Upper lobe of right lung (tissue), 1 donor: ENCODE data around the gene ZNF750. TPM values are rescaled to one million over a fixed set of nuclear protein-coding genes. Genes with fewer than 3 reads are reported as not detected.

Experiments
- ATAC-seq: fragments of 200-7000 bp; cut with Tn5 transposase; one replicate; pipeline ENCODE4 v1.9.1; 2020; ENCODE audit warnings: mild to moderate bottlenecking, moderate library complexity
- DNase-seq: peaks from one replicate; pipeline ENCODE4 v3.0.0-alpha.2; 2020
- H3K27ac ChIP-seq: fragments of 200-600 bp; one replicate; pipeline ENCODE4 v1.8.0; 2022
- H3K27me3 ChIP-seq: fragments of 200-600 bp; one replicate; pipeline ENCODE4 v1.8.0; 2022; ENCODE audit warnings: mild to moderate bottlenecking
- H3K36me3 ChIP-seq: fragments of 200-600 bp; one replicate; pipeline ENCODE4 v1.8.0; 2022
- H3K4me1 ChIP-seq: fragments of 200-600 bp; one replicate; pipeline ENCODE4 v1.8.0; 2022
- H3K4me3 ChIP-seq: fragments of 200-600 bp; one replicate; pipeline ENCODE4 v1.8.0; 2022; ENCODE audit warnings: mild to moderate bottlenecking
- H3K9me3 ChIP-seq: fragments of 200-600 bp; one replicate; pipeline ENCODE4 v1.8.0; 2022
- intact Hi-C: fragments of 100-400 bp; cut with DNase I; formaldehyde crosslinking; loops from one replicate; pipeline ENCODE4 v1.11.0; 2022
- total RNA-seq: library from RNA; stranded (reverse); fragmentation: NEBNext Ultra II Directional; extraction: Animal tissue kit (Norgen Biotek cat#: 25700); gene quantifications from one replicate; pipeline ENCODE4 v1.2.1, GENCODE V29; 2021
- TF ChIP-seq, protein P1 (sequence below): fragments of 200-600 bp; IDR thresholded peaks from one replicate; pipeline ENCODE4 v1.8.0; 2022; ENCODE audit warnings: antibody characterized with exemption
- donor health status: DM: no; HTN: yes; CAD: no; lungs with severe emphysema.

Gene ZNF750
- total RNA-seq, 1 donor from 2014 or later: 5.6 TPM

DNA sequence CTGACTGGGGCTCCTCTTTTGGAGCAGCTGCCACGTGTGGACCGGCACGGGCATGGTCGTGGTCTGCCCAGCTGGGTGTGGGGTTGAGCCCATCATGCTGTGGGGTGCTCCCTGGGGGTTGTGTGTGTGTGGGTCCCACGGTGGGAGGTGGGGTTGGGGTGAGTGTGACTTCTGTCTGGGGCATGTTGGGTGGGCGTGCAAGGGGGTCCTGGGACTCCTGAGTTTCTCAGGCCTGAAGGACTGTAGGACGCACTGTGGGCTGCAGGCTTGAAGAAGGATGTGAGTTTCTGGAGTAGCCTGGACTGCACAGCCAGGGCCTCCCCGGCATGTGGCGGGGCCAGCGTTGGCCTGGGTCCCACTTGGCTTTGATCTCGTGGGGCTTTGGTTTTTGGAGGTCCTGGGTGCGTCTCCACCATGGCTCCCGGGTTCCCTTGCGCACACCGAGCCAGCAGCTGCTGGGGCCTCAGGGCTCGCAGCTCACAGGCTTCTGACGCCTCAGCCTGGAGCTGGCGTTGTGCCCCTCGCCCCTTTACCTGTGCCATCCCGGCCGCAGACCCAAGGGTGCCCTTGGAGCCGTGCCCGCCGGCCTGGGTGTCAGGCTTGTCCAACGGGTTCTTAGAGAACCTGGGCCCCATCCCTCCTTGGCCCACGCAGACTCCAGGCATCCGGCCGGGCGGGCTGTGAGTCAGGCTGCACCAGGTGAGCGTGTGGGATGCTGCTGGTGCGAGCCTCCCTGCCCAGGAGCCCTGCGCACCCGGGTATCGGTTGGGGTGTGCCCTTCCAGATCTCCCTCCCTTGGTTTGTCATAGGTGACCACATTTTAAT, 34.4 kb upstream of the ZNF750 start:
- TF ChIP-seq, protein P1, sequence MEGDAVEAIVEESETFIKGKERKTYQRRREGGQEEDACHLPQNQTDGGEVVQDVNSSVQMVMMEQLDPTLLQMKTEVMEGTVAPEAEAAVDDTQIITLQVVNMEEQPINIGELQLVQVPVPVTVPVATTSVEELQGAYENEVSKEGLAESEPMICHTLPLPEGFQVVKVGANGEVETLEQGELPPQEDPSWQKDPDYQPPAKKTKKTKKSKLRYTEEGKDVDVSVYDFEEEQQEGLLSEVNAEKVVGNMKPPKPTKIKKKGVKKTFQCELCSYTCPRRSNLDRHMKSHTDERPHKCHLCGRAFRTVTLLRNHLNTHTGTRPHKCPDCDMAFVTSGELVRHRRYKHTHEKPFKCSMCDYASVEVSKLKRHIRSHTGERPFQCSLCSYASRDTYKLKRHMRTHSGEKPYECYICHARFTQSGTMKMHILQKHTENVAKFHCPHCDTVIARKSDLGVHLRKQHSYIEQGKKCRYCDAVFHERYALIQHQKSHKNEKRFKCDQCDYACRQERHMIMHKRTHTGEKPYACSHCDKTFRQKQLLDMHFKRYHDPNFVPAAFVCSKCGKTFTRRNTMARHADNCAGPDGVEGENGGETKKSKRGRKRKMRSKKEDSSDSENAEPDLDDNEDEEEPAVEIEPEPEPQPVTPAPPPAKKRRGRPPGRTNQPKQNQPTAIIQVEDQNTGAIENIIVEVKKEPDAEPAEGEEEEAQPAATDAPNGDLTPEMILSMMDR: no peak
- DNase-seq (peak; percentile 90), ATAC-seq (peak; percentile 74)
- Histone ChIP-seq H3K27me3 (no peaks in the 10 kb centered on the region), H3K9me3 (no peaks in the 10 kb centered on the region), H3K4me3 (no peak overlapping the region), H3K27ac (peak overlapping the region; percentile 82), H3K4me1 (peaks cover 41% of the 10 kb centered on the region), H3K36me3 (peaks cover 14% of the 10 kb centered on the region)
- intact Hi-C loops: no loop called here

DNA sequence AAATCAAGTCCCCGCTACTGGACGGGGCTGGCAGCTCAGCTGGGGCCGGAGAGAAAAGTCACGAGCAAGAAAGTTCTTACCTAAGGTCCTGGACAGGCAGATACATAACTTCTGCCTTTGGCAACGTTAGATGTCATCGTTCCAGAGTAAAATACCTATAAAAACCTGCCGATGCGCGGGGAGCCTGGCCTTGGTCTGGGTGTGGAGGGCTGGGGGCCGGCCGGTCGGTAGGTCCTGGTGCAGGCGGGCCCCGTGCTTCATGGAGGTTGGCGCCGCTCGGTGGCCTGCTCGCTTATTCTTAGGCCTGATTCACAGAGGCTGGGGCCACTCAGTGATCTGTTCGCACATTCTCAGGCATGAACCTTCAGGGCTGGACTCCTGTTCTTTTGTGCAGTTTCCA, 33.7 kb upstream of the ZNF750 start:
- intact Hi-C loops: no loop called here
- Histone ChIP-seq H3K4me3 (no peak overlapping the region), H3K4me1 (peaks cover 34% of the 10 kb centered on the region), H3K9me3 (no peaks in the 10 kb centered on the region), H3K27me3 (no peaks in the 10 kb centered on the region), H3K27ac (no peak overlapping the region), H3K36me3 (peaks cover 14% of the 10 kb centered on the region)
- no peak for DNase-seq
- TF ChIP-seq, protein P1: no peak
- no peak for ATAC-seq

DNA sequence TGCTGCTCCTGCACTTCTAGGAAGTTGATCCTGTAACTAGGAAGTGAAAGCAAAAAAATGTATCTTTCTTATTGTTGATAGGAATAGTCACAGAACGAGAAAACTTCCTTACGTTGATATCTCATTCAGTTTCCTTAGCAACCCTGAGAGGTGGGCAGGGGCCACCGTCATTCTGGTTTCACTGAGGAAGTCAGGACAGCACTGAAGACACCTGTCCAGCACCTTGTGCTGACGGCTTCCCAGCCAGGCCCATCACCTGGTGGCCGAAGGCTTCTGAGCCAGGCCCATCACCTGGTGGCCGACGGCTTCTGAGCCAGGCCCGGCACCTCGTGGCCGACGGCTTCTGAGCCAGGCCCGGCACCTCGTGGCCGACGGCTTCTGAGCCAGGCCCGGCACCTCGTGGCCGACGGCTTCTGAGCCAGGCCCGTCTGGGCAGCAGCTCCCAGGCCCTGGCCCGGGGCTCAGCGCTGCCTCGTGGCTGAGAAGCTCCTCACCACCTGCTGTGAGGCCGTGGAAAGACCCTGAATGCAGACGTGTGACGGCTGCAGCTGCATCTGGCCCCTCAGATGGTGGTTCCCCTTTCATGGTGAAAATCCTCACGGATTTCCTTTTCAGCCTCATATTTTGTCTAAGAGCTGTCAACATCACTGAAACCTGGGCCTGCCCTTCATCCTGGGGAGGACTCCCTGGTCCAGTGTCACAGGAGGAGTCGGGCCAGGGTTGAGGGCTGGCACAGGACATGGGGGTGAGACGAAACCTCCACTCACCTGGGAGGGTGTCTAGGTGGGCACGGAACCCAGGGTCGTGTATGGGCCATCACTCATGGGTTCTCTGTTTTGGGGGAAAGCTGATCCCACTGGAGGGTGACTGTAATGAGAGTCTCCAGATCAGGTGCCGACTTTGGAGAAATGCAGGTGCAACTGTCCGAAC, 33.0 kb upstream of the ZNF750 start:
- TF ChIP-seq, protein P1: no peak
- Histone ChIP-seq H3K9me3 (no peaks in the 10 kb centered on the region), H3K4me3 (no peak overlapping the region), H3K36me3 (peaks cover 14% of the 10 kb centered on the region), H3K27me3 (no peaks in the 10 kb centered on the region), H3K4me1 (peaks cover 28% of the 10 kb centered on the region), H3K27ac (no peak overlapping the region)
- intact Hi-C loops: no loop called here
- ATAC-seq (no peak), DNase-seq (no peak)

DNA sequence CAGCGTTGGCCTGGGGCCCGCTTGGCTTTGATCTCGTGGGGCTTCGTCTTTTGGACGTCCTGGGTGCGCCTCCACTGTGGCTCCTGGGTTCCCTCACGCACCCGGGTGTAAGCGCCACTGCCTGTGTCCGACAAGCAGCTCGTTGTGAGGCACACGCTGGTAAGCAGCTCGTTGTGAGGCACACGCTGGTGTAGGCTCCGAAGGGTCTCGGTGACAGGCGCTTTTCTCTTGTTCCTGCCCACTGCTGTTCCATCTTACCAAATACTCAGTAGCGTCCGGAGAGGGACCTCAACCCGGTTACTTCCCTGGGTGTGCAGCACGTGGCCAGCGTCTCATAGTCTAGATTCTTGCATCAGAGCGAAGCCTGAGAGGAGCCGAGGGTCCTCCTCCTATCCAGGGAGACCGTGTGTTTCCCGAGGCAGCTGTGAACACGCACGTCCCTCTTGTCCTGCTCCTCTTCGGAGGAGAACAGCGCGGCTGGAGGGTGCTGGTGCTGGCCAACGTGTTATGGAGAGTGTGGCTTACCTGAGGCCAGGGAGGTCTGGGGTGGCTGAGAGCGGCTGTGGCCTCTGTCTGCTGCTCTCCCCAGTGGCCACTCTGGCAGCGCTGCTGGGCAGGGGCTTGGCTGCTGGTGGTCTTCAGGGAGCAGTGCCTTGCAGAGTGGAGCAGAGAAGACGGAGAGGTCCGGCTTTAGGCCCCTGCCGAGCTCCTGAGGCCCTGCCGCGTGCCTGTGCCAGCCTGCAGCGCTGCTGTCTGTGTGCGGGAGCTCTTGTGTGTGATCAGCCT, 32.1 kb upstream of the ZNF750 start:
- no peaks in the 10 kb centered on the region for H3K27me3 ChIP-seq
- H3K4me1 ChIP-seq: peaks cover 19% of the 10 kb centered on the region
- no peak overlapping the region for H3K4me3 ChIP-seq
- intact Hi-C loops: no loop called here
- no peaks in the 10 kb centered on the region for H3K9me3 ChIP-seq
- H3K27ac ChIP-seq: no peak overlapping the region
- DNase-seq: no peak
- ATAC-seq: no peak
- H3K36me3 ChIP-seq: peaks cover 14% of the 10 kb centered on the region
- TF ChIP-seq, protein P1: no peak

DNA sequence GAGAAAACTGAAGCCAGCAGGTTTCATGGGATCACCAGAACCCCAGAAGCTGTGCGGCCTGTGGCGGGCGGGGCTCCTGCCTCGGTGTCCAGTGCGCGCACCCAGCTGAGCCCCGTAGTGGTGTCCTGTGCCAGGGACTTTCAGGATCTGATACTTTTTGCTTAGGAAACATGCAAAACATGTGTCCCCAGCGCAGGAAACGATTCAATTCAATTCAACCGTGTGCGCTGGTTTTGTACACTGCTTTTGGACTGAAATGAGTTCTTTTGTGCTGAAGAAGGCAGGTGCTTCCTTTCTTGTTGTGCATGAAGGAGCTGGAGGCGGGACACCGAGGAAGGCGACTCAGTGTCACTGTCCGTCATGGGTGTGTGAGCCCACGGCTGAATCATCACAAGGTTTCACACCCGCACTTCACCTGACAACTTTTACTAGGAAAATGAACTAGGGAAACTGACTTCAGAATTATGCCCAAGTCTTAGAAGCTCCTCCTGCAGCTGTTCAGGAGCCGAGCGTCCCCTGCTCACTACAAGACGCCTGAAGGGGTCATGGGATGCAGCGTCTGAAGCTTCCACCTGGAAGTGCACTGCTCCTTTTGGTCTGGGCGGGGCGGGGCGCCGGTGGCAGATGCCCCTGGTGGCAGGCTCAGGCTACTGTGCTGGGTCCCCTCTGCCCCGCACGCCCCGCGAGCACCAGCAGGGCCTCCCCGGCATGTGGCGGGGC, 31.4 kb upstream of the ZNF750 start:
- DNase-seq (no peak), ATAC-seq (no peak)
- Histone ChIP-seq H3K36me3 (peaks cover 14% of the 10 kb centered on the region), H3K4me1 (peaks cover 11% of the 10 kb centered on the region), H3K9me3 (no peaks in the 10 kb centered on the region), H3K4me3 (no peak overlapping the region), H3K27me3 (no peaks in the 10 kb centered on the region), H3K27ac (no peak overlapping the region)
- TF ChIP-seq, protein P1: peak; percentile 9
- intact Hi-C loops: no loop called here
